Panc1 (cell line): ENCODE results near the gene SLC9A2. TPM values are rescaled to one million over a fixed set of nuclear protein-coding genes. Genes with fewer than 3 reads are reported as not detected.

ENCODE experiments used
- ATAC-seq: fragments of 200-7000 bp; cut with Tn5 transposase; 2 replicates; pipeline ENCODE4 v1.9.1; 2020; ENCODE audit warnings: mild to moderate bottlenecking, moderate library complexity
- BruUV-seq: library from RNA; stranded (reverse); fragments of 400-500 nt; replicated peaks from 2 replicates; lab custom pipeline; 2021; lab: Mats Ljungman, UMichigan
- CTCF ChIA-PET: fragments of 300-600 bp; sonication (Branson Sonifier 250); formaldehyde crosslinking; loops from one replicate; lab custom pipeline; 2022; ENCODE audit warnings: antibody characterized with exemption; lab: Charles Lee
- POLR2A ChIA-PET: fragments of 300-600 bp; sonication (Branson Sonifier 250); formaldehyde crosslinking; loops from one replicate; lab custom pipeline; 2022; ENCODE audit warnings: antibody characterized with exemption; lab: Charles Lee
- DNase-seq: peaks from one replicate; pipeline ENCODE4 v3.0.0-alpha.2; 2010; ENCODE audit warnings: low read depth, low spot score
- H3K27ac ChIP-seq: 2 replicates; pipeline ENCODE4 v1.5.1; 2011; ENCODE audit warnings: mild to moderate bottlenecking, low read length, inconsistent platforms
- H3K27me3 ChIP-seq: fragments of 200-500 bp; sonication (Bioruptor generic); 2 replicates; pipeline ENCODE4 v1.6.0; 2014; ENCODE audit warnings: low read length, inconsistent platforms; ENCODE audit not compliant: control insufficient read depth, insufficient read depth
- H3K36me3 ChIP-seq: fragments of 200-500 bp; sonication (Bioruptor generic); 2 replicates; pipeline ENCODE4 v1.5.1; 2014; ENCODE audit warnings: inconsistent platforms, mild to moderate bottlenecking, low read length, moderate library complexity; ENCODE audit not compliant: control insufficient read depth, insufficient read depth
- H3K4me1 ChIP-seq: 2 replicates; pipeline ENCODE4 v1.5.1; 2011; ENCODE audit warnings: inconsistent platforms, mild to moderate bottlenecking, low read length, moderate library complexity; ENCODE audit not compliant: control insufficient read depth, insufficient read depth
- H3K4me3 ChIP-seq, 2 experiments: 2 replicates each; pipeline ENCODE4 v1.5.1; 2011 to 2012; ENCODE audit warnings: low read depth in 2 of 2, low read length in 2 of 2, mild to moderate bottlenecking in 2 of 2, inconsistent platforms in 1 of 2, moderate library complexity in 1 of 2
- H3K9me3 ChIP-seq: fragments of 200-500 bp; sonication (Bioruptor generic); 2 replicates; pipeline ENCODE4 v1.5.1; 2014; ENCODE audit warnings: low read depth, mild to moderate bottlenecking, inconsistent platforms, low read length, moderate library complexity; ENCODE audit not compliant: control insufficient read depth, insufficient read depth
- CTCF ChIP-seq: fragments of 450-650 bp; IDR thresholded peaks from 2 replicates; pipeline ENCODE4 v1.5.1; 2017; ENCODE audit warnings: mild to moderate bottlenecking
- POLR2AphosphoS5 ChIP-seq: IDR thresholded peaks from 2 replicates; pipeline ENCODE4 v1.6.1; 2012; ENCODE audit warnings: mild to moderate bottlenecking, low read depth, low read length, moderate library complexity
- REST ChIP-seq, 2 experiments: IDR thresholded peaks; 2 replicates each; pipeline ENCODE4 v1.6.1; 2011 to 2012; ENCODE audit warnings: low read depth in 2 of 2, control low read depth in 1 of 2, low read length in 1 of 2, mild to moderate bottlenecking in 1 of 2, moderate library complexity in 1 of 2; ENCODE audit not compliant: insufficient read depth in 1 of 2
- SIN3A ChIP-seq: IDR thresholded peaks from 2 replicates; pipeline ENCODE4 v1.6.1; 2012; ENCODE audit warnings: low read depth, mild to moderate bottlenecking, low read length, moderate library complexity, borderline replicate concordance; ENCODE audit not compliant: insufficient read depth
- TCF7L2 ChIP-seq: IDR thresholded peaks from 2 replicates; pipeline ENCODE4 v1.6.1; 2011; ENCODE audit warnings: mild to moderate bottlenecking, low read depth, low read length, inconsistent platforms
- in situ Hi-C: cut with HindIII; loops from 2 replicates; pipeline ENCODE4 v1.10.0; 2016; ENCODE audit warnings: low sequenced_read_pairs, low pct_unique_long_range_greater_than_20kb
- intact Hi-C: fragments of 100-400 bp; cut with micrococcal nuclease; formaldehyde crosslinking; loops from one replicate; pipeline ENCODE4 v1.10.0; 2022; ENCODE audit not compliant: unreplicated experiment
- total RNA-seq: library from RNA; stranded (reverse); gene quantifications from one replicate; pipeline ENCODE4 v1.2.1, GENCODE V29; 2021; ENCODE audit not compliant: unreplicated experiment

Gene SLC9A2
- total RNA-seq, 1 experiment from 2014 or later, result 4.1 TPM

- ChIA-PET CTCF (no interaction called here), POLR2A (interaction anchor here (0.6 kb wide), 1 partner anchor 666 kb away, joined by 3 read pairs; no protein-coding TSS in a partner anchor)
- intact Hi-C loops (no loop called here), in situ Hi-C loops (no loop called here)
- ATAC-seq (no peak), DNase-seq (no peak)
- no peak overlapping the region for H3K4me3 ChIP-seq
- no peaks in the 10 kb centered on the region for H3K27me3 ChIP-seq
- no TSS peak for BruUV-seq
- no peak overlapping the region for H3K27ac ChIP-seq
- H3K36me3 ChIP-seq, result no peaks in the 10 kb centered on the region
- H3K9me3 ChIP-seq, result no peaks in the 10 kb centered on the region; the same call in 1 of the 2 replicates
- no peak for TF ChIP-seq TCF7L2
- TF ChIP-seq REST (IDR thresholded peaks at IDR 0.05; ENCODE audit: insufficient read depth in 1 of 2, low read depth in 2 of 2, low read length in 1 of 2), result no peak
- TF ChIP-seq CTCF, result no peak
- no peak for TF ChIP-seq POLR2AphosphoS5
- TF ChIP-seq SIN3A, result no peak
- no peaks in the 10 kb centered on the region for H3K4me1 ChIP-seq
These were observed 128.8 kb downstream of the SLC9A2 start for GRCh38 chr2:102748107-102748506.

- no peak overlapping the region for H3K4me3 ChIP-seq
- intact Hi-C loops (no loop called here), in situ Hi-C loops (no loop called here)
- POLR2A ChIA-PET, result no interaction called here
- no peak for ATAC-seq
- DNase-seq, result no peak
- no peak for TF ChIP-seq SIN3A
- TF ChIP-seq CTCF, result no peak
- no peak for TF ChIP-seq TCF7L2
- no peak for TF ChIP-seq REST (IDR thresholded peaks at IDR 0.05; ENCODE audit: insufficient read depth in 1 of 2, low read depth in 2 of 2, low read length in 1 of 2)
- TF ChIP-seq POLR2AphosphoS5, result no peak
- H3K36me3 ChIP-seq, result no peaks in the 10 kb centered on the region
- H3K27me3 ChIP-seq, result no peaks in the 10 kb centered on the region
- no TSS peak for BruUV-seq
- no peaks in the 10 kb centered on the region for H3K4me1 ChIP-seq
- no peaks in the 10 kb centered on the region for H3K9me3 ChIP-seq
- CTCF ChIA-PET, result no interaction called here
- no peak overlapping the region for H3K27ac ChIP-seq
These were observed 130.6 kb downstream of the SLC9A2 start for GRCh38 chr2:102749938-102750337.
